ENCODE results near the gene ZNF17.

ZNF17 gene

DNA sequence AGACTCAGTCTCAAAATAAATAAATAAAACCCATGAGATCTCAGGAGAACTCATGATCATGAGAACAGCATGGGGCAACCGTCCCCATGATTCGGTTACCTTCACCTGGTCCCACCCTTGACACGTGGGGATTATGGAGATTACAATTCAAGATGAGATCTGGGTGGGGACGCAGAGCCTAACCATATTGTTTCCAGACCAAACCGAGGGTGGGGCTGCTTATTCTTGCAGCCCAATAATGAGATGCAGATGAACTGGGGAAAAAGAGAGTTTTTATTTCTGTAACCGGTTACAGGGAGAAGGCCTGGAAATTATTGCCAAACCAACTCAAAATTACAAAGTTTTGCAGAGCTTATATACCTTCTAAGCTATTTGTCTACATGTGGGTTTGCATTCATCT is 34.8 kb upstream of the ZNF17 start:
- no peak for TF ChIP-seq ESRRG (CRISPR knock-in tag; IDR thresholded peaks at IDR 0.05)
- TF ChIP-seq ZFP3 (CRISPR knock-in tag; IDR thresholded peaks at IDR 0.05) = no peak
- TF ChIP-seq GLIS3 (CRISPR knock-in tag; IDR thresholded peaks at IDR 0.05) = no peak
- TF ChIP-seq ISL1 (CRISPR knock-in tag; IDR thresholded peaks at IDR 0.05) = no peak
- no peak for TF ChIP-seq ZFP30 (CRISPR knock-in tag; IDR thresholded peaks at IDR 0.05)
- TF ChIP-seq, protein P1, sequence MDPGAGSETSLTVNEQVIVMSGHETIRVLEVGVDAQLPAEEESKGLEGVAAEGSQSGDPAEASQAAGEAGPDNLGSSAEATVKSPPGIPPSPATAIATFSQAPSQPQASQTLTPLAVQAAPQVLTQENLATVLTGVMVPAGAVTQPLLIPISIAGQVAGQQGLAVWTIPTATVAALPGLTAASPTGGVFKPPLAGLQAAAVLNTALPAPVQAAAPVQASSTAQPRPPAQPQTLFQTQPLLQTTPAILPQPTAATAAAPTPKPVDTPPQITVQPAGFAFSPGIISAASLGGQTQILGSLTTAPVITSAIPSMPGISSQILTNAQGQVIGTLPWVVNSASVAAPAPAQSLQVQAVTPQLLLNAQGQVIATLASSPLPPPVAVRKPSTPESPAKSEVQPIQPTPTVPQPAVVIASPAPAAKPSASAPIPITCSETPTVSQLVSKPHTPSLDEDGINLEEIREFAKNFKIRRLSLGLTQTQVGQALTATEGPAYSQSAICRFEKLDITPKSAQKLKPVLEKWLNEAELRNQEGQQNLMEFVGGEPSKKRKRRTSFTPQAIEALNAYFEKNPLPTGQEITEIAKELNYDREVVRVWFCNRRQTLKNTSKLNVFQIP (CRISPR knock-in tag; IDR thresholded peaks at IDR 0.05; ENCODE audit: borderline replicate concordance, low read depth) = no peak
- TF ChIP-seq PPARA (CRISPR knock-in tag; IDR thresholded peaks at IDR 0.05; ENCODE audit: borderline replicate concordance) = no peak
- TF ChIP-seq TCF4 (CRISPR knock-in tag; IDR thresholded peaks at IDR 0.05; ENCODE audit: borderline replicate concordance) = no peak
- no peak for TF ChIP-seq ZNF565 (CRISPR knock-in tag; conservative IDR thresholded peaks at IDR 0.05; ENCODE audit: low read depth)
- no peak for ATAC-seq

DNA sequence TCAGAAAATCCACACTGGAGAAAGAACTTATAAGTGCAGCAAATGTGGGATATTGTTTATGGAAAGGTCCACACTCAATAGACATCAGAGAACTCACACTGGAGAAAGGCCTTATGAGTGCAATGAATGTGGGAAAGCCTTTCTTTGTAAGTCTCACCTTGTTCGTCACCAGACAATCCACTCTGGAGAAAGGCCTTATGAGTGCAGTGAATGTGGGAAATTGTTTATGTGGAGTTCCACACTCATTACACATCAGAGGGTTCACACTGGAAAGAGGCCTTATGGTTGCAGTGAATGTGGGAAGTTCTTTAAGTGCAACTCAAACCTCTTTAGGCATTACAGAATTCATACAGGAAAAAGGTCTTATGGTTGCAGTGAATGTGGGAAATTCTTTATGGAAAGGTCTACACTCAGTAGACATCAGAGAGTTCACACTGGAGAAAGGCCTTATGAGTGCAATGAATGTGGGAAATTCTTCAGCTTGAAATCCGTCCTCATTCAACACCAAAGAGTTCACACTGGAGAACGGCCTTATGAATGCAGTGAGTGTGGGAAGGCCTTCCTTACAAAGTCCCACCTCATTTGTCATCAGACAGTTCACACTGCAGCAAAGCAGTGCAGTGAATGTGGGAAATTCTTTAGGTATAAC is 33.3 kb upstream of the ZNF17 start:
- ATAC-seq = no peak
- TF ChIP-seq BACH2 (CRISPR knock-in tag; IDR thresholded peaks at IDR 0.05; ENCODE audit: borderline replicate concordance) = no peak
- TF ChIP-seq PPARA (CRISPR knock-in tag; IDR thresholded peaks at IDR 0.05; ENCODE audit: borderline replicate concordance) = no peak
- TF ChIP-seq TCF4 (CRISPR knock-in tag; IDR thresholded peaks at IDR 0.05; ENCODE audit: borderline replicate concordance) = no peak
- no peak for TF ChIP-seq ISL1 (CRISPR knock-in tag; IDR thresholded peaks at IDR 0.05)
- no peak for TF ChIP-seq GLIS3 (CRISPR knock-in tag; IDR thresholded peaks at IDR 0.05)
- TF ChIP-seq, protein P2, sequence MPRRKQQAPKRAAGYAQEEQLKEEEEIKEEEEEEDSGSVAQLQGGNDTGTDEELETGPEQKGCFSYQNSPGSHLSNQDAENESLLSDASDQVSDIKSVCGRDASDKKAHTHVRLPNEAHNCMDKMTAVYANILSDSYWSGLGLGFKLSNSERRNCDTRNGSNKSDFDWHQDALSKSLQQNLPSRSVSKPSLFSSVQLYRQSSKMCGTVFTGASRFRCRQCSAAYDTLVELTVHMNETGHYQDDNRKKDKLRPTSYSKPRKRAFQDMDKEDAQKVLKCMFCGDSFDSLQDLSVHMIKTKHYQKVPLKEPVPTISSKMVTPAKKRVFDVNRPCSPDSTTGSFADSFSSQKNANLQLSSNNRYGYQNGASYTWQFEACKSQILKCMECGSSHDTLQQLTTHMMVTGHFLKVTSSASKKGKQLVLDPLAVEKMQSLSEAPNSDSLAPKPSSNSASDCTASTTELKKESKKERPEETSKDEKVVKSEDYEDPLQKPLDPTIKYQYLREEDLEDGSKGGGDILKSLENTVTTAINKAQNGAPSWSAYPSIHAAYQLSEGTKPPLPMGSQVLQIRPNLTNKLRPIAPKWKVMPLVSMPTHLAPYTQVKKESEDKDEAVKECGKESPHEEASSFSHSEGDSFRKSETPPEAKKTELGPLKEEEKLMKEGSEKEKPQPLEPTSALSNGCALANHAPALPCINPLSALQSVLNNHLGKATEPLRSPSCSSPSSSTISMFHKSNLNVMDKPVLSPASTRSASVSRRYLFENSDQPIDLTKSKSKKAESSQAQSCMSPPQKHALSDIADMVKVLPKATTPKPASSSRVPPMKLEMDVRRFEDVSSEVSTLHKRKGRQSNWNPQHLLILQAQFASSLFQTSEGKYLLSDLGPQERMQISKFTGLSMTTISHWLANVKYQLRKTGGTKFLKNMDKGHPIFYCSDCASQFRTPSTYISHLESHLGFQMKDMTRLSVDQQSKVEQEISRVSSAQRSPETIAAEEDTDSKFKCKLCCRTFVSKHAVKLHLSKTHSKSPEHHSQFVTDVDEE (CRISPR knock-in tag; IDR thresholded peaks at IDR 0.05) = no peak
- TF ChIP-seq ZNF565 (CRISPR knock-in tag; conservative IDR thresholded peaks at IDR 0.05; ENCODE audit: low read depth) = no peak
- TF ChIP-seq, protein P1 (CRISPR knock-in tag; IDR thresholded peaks at IDR 0.05; ENCODE audit: borderline replicate concordance, low read depth) = no peak
- TF ChIP-seq ZNF8 (CRISPR knock-in tag; IDR thresholded peaks at IDR 0.05) = no peak
- TF ChIP-seq ZC3H10 (CRISPR knock-in tag; IDR thresholded peaks at IDR 0.05) = no peak
- no peak for TF ChIP-seq RARB (CRISPR knock-in tag; IDR thresholded peaks at IDR 0.05)
- TF ChIP-seq PATZ1 (CRISPR knock-in tag; IDR thresholded peaks at IDR 0.05; ENCODE audit: borderline replicate concordance) = no peak
- TF ChIP-seq, protein P3, sequence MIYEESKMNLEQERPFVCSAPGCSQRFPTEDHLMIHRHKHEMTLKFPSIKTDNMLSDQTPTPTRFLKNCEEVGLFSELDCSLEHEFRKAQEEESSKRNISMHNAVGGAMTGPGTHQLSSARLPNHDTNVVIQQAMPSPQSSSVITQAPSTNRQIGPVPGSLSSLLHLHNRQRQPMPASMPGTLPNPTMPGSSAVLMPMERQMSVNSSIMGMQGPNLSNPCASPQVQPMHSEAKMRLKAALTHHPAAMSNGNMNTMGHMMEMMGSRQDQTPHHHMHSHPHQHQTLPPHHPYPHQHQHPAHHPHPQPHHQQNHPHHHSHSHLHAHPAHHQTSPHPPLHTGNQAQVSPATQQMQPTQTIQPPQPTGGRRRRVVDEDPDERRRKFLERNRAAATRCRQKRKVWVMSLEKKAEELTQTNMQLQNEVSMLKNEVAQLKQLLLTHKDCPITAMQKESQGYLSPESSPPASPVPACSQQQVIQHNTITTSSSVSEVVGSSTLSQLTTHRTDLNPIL (CRISPR knock-in tag; IDR thresholded peaks at IDR 0.05; ENCODE audit: low read depth) = no peak
- no peak for TF ChIP-seq ZNF70 (CRISPR knock-in tag; IDR thresholded peaks at IDR 0.05)
- no peak for TF ChIP-seq TOX (CRISPR knock-in tag; IDR thresholded peaks at IDR 0.05; ENCODE audit: borderline replicate concordance)
- no peak for TF ChIP-seq CSDC2 (CRISPR knock-in tag; IDR thresholded peaks at IDR 0.05)
- TF ChIP-seq ARNTL (CRISPR knock-in tag; IDR thresholded peaks at IDR 0.05; ENCODE audit: borderline replicate concordance, low read depth) = no peak
- TF ChIP-seq ZFP3 (CRISPR knock-in tag; IDR thresholded peaks at IDR 0.05) = no peak
- no peak for TF ChIP-seq SNAI2 (CRISPR knock-in tag; IDR thresholded peaks at IDR 0.05)
